IMR-90 (cell line): ENCODE measurements around the gene NAGPA.

Experiments
- BHLHE40 ChIP-seq: fragments of 150-350 bp; IDR thresholded peaks from 2 replicates; pipeline ENCODE4 v1.6.1; 2016; ENCODE audit warnings: mild to moderate bottlenecking, low read depth, low read length
- ELK1 ChIP-seq: fragments of 150-350 bp; IDR thresholded peaks from 2 replicates; pipeline ENCODE4 v1.6.1; 2016; ENCODE audit warnings: low read depth, mild to moderate bottlenecking, low read length, moderate library complexity, borderline replicate concordance
- MAFK ChIP-seq: IDR thresholded peaks from 2 replicates; pipeline ENCODE4 v1.6.1; 2012; ENCODE audit warnings: low read depth, low read length, improper control_type of control experiment
- MXI1 ChIP-seq: IDR thresholded peaks from 2 replicates; pipeline ENCODE4 v1.6.1; 2012; ENCODE audit warnings: low read depth, mild to moderate bottlenecking, low read length, moderate library complexity, borderline replicate concordance
- POLR2A ChIP-seq: IDR thresholded peaks from 2 replicates; pipeline ENCODE4 v1.6.1; 2012; ENCODE audit warnings: mild to moderate bottlenecking, low read depth, low read length
- RAD21 ChIP-seq: IDR thresholded peaks from 2 replicates; pipeline ENCODE4 v1.6.1; 2012; ENCODE audit warnings: low read length, improper control_type of control experiment
- SMC3 ChIP-seq: fragments of 150-350 bp; IDR thresholded peaks from 2 replicates; pipeline ENCODE4 v1.6.1; 2016; ENCODE audit warnings: low read depth, mild to moderate bottlenecking, antibody characterized with exemption, low read length, moderate library complexity
- USF2 ChIP-seq: fragments of 150-350 bp; IDR thresholded peaks from 2 replicates; pipeline ENCODE4 v1.6.1; 2017; ENCODE audit warnings: mild to moderate bottlenecking, antibody characterized with exemption, low read length, low read depth
- TF ChIP-seq, protein P1 (sequence below): conservative IDR thresholded peaks from 2 replicates; pipeline ENCODE4 v1.5.1; 2012; ENCODE audit warnings: mild to moderate bottlenecking, low read depth, low read length, improper control_type of control experiment

- TF ChIP-seq POLR2A (no peak), USF2 (no peak), RAD21 (no peak), MAFK (no peak), MXI1 (no peak), SMC3 (no peak), BHLHE40 (no peak), ELK1 (no peak)
- TF ChIP-seq, protein P1, sequence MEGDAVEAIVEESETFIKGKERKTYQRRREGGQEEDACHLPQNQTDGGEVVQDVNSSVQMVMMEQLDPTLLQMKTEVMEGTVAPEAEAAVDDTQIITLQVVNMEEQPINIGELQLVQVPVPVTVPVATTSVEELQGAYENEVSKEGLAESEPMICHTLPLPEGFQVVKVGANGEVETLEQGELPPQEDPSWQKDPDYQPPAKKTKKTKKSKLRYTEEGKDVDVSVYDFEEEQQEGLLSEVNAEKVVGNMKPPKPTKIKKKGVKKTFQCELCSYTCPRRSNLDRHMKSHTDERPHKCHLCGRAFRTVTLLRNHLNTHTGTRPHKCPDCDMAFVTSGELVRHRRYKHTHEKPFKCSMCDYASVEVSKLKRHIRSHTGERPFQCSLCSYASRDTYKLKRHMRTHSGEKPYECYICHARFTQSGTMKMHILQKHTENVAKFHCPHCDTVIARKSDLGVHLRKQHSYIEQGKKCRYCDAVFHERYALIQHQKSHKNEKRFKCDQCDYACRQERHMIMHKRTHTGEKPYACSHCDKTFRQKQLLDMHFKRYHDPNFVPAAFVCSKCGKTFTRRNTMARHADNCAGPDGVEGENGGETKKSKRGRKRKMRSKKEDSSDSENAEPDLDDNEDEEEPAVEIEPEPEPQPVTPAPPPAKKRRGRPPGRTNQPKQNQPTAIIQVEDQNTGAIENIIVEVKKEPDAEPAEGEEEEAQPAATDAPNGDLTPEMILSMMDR, result no peak
These were observed 37.6 kb upstream of the NAGPA start for GRCh38 chr16:5071341-5071680.
